ENCODE data around the gene CCDC61.

The CCDC61 gene

DNA sequence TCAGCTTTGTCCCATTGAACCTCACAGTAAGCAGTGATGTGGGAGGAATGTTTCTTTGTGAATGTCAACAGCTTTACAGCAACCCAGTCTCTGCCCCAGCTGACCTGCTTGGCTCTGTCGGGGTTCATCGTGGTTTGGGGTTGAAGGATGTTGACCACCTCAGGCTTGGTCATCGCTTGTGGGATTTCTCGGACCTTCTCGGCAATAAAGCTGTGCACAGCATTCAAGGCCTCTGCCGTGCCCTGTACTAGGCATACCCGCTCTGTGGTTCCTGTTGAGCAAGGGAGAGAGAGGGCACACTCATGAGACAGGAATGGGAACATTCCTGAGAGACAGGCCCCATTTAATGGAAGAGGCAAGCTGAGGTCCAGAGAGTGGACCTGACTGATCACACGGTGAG, 41.6 kb upstream of the CCDC61 start:
- H2AFZ ChIP-seq (ENCODE audit: low read depth) = no peak overlapping the region; the same call in 1 of the 2 replicates
- TF ChIP-seq, protein P1, sequence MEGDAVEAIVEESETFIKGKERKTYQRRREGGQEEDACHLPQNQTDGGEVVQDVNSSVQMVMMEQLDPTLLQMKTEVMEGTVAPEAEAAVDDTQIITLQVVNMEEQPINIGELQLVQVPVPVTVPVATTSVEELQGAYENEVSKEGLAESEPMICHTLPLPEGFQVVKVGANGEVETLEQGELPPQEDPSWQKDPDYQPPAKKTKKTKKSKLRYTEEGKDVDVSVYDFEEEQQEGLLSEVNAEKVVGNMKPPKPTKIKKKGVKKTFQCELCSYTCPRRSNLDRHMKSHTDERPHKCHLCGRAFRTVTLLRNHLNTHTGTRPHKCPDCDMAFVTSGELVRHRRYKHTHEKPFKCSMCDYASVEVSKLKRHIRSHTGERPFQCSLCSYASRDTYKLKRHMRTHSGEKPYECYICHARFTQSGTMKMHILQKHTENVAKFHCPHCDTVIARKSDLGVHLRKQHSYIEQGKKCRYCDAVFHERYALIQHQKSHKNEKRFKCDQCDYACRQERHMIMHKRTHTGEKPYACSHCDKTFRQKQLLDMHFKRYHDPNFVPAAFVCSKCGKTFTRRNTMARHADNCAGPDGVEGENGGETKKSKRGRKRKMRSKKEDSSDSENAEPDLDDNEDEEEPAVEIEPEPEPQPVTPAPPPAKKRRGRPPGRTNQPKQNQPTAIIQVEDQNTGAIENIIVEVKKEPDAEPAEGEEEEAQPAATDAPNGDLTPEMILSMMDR (conservative IDR thresholded peaks at IDR 0.05; ENCODE audit: low read depth, low read length) = no peak
- no peak overlapping the region for H3K4me3 ChIP-seq (IDR thresholded peaks at IDR 0.05; ENCODE audit: insufficient read depth, low read depth, low read length)
- H3K4me2 ChIP-seq = no peak overlapping the region; the same call in 1 of the 2 replicates
- no peaks in the 10 kb centered on the region for H3K36me3 ChIP-seq (ENCODE audit: insufficient read depth)
- no peak overlapping the region for H3K9ac ChIP-seq
- no peak overlapping the region for H3K27ac ChIP-seq
- H4K20me1 ChIP-seq (ENCODE audit: insufficient read depth) = no peaks in the 10 kb centered on the region
- no peaks in the 10 kb centered on the region for H3K4me1 ChIP-seq (ENCODE audit: low read depth, poor library complexity, severe bottlenecking)
- no peaks in the 10 kb centered on the region for H3K79me2 ChIP-seq (ENCODE audit: insufficient read depth, low read depth)
- H3K27me3 ChIP-seq (ENCODE audit: insufficient read depth, low read depth) = peaks cover 79% of the 10 kb centered on the region

DNA sequence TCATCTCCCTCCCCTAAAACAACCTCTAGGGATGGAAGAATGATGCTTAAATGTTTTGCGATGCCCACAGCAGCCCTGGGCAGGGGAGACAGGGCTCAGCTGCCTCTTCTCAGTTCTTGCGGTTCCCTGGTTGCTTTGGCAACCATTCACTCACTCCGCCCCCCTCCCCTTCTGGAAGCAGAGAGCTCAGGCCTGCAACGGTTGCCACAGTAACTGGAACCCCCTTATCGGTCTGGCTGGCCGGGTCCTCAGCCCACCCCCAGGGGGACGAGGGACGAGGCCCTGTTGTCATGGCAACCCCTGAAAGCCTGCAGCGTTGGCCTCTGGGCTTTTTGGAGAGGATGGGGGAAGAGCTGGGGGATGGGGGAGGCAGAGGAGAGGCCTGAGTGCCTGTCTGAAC, 41.1 kb upstream of the CCDC61 start:
- H3K36me3 ChIP-seq (ENCODE audit: insufficient read depth) = no peaks in the 10 kb centered on the region
- no peaks in the 10 kb centered on the region for H3K4me1 ChIP-seq (ENCODE audit: low read depth, poor library complexity, severe bottlenecking)
- H3K4me2 ChIP-seq = no peak overlapping the region
- no peak overlapping the region for H3K27ac ChIP-seq
- no peaks in the 10 kb centered on the region for H4K20me1 ChIP-seq (ENCODE audit: insufficient read depth)
- H3K27me3 ChIP-seq (ENCODE audit: insufficient read depth, low read depth) = peaks cover 79% of the 10 kb centered on the region
- no peak overlapping the region for H2AFZ ChIP-seq (ENCODE audit: low read depth)
- TF ChIP-seq, protein P1 (conservative IDR thresholded peaks at IDR 0.05; ENCODE audit: low read depth, low read length) = no peak
- H3K79me2 ChIP-seq (ENCODE audit: insufficient read depth, low read depth) = no peaks in the 10 kb centered on the region
- no peak overlapping the region for H3K9ac ChIP-seq
- no peak overlapping the region for H3K4me3 ChIP-seq (IDR thresholded peaks at IDR 0.05; ENCODE audit: insufficient read depth, low read depth, low read length)

DNA sequence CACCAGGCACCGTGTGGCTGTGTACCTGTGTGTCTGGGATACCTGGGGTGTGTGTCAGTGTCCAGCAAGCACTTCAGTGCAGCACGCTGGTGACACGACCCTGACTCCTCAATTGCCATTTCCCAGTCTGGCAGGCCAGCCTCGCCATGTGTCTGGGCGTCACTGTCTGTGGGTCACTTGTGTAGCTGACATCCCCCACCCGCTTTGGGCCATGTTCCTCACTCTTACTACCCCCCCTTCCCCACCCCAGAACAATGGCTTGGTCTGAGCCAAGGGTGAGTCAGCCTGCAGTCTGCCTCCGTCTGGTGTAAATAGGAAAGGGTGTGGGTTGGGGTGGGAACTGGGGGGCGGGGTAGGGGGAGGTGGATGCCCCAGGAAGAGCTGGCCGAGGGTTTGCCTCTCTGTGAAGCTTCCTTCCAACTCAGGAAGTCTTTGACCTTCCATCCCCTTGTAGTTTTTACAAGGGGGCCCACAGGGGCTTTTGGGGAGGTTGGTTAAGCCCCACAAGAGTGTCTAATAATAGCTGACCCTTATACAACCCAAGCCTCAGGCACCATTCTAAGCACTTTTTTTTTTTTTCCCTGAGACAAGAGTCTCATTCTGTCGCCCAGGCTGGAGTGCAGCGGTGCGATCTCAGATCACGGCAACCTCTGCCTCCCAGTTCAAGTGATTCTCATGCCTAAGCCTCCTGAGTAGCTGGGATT, 39.2 kb upstream of the CCDC61 start:
- H3K27me3 ChIP-seq (ENCODE audit: insufficient read depth, low read depth) = peaks cover 79% of the 10 kb centered on the region
- H3K4me1 ChIP-seq (ENCODE audit: low read depth, poor library complexity, severe bottlenecking) = no peaks in the 10 kb centered on the region
- no peaks in the 10 kb centered on the region for H4K20me1 ChIP-seq (ENCODE audit: insufficient read depth)
- no peaks in the 10 kb centered on the region for H3K36me3 ChIP-seq (ENCODE audit: insufficient read depth)
- TF ChIP-seq, protein P1 (conservative IDR thresholded peaks at IDR 0.05; ENCODE audit: low read depth, low read length) = no peak
- H3K4me2 ChIP-seq = no peak overlapping the region
- no peak overlapping the region for H3K27ac ChIP-seq
- no peak overlapping the region for H3K9ac ChIP-seq
- no peak overlapping the region for H2AFZ ChIP-seq (ENCODE audit: low read depth)
- no peak overlapping the region for H3K4me3 ChIP-seq (IDR thresholded peaks at IDR 0.05; ENCODE audit: insufficient read depth, low read depth, low read length)
- H3K79me2 ChIP-seq (ENCODE audit: insufficient read depth, low read depth) = no peaks in the 10 kb centered on the region

DNA sequence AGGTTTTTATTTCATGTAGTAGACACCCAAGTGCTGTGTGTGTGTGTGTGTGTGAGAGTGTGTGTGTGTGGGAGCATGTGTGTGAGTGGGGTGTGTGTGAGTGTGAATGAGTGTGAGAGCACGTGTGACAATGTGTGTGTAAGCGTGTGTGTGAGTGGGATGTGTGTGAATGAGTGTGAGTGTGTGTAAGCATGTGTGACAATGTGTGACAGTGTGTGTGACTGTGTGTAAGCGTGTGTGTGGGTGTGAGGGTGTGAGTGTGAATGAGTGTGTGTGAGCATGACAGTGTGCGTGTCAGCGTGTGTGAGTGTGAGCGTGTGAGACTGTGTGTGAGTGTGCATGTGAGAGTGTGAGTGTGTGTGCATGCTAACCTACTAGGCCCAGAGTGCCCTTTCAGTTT, 36.9 kb upstream of the CCDC61 start:
- H2AFZ ChIP-seq (ENCODE audit: low read depth) = no peak overlapping the region
- H3K27me3 ChIP-seq (ENCODE audit: insufficient read depth, low read depth) = peaks cover 83% of the 10 kb centered on the region
- H4K20me1 ChIP-seq (ENCODE audit: insufficient read depth) = no peaks in the 10 kb centered on the region
- no peak overlapping the region for H3K27ac ChIP-seq
- no peak overlapping the region for H3K4me3 ChIP-seq (IDR thresholded peaks at IDR 0.05; ENCODE audit: insufficient read depth, low read depth, low read length)
- H3K4me1 ChIP-seq (ENCODE audit: low read depth, poor library complexity, severe bottlenecking) = no peaks in the 10 kb centered on the region
- H3K36me3 ChIP-seq (ENCODE audit: insufficient read depth) = no peaks in the 10 kb centered on the region
- no peak overlapping the region for H3K9ac ChIP-seq
- no peak overlapping the region for H3K4me2 ChIP-seq
- no peaks in the 10 kb centered on the region for H3K79me2 ChIP-seq (ENCODE audit: insufficient read depth, low read depth)
- TF ChIP-seq, protein P1 (conservative IDR thresholded peaks at IDR 0.05; ENCODE audit: low read depth, low read length) = no peak
